Lower leg skin (tissue), 3 donors: ENCODE measurements around the gene NDUFA3.

Source experiments
- CTCF ChIP-seq, 3 donors: fragments of 450-650 bp; IDR thresholded peaks; one replicate each; pipeline ENCODE4 v1.5.1; 2016; ENCODE audit warnings: antibody characterized with exemption in 3 of 3, mild to moderate bottlenecking in 3 of 3, moderate library complexity in 2 of 3
- POLR2A ChIP-seq, 2 donors: fragments of 450-650 bp; IDR thresholded peaks; one replicate each; pipeline ENCODE4 v1.6.1; 2016 to 2017; ENCODE audit warnings: antibody characterized with exemption in 2 of 2, mild to moderate bottlenecking in 1 of 2, moderate library complexity in 1 of 2

DNA sequence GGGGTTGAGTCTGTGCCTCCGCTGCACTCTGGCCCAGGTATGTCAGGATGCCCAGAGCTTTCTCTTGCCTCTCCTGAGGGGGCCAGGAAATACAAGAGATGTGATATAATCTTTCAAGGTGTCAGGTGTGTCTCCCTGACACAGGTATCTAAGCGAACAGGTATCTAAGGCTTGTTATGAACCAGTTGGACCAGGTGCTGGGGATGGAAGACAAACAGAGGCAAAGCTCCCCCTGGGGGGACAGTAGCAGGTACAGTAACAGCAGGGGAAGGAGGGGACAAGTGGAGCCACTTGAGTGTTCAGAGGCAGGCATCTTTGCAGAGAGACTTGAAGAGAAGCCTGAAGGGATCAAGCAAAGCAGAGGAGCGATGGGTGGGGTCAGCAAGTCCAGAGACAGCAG, 54.3 kb downstream of the NDUFA3 start:
- TF ChIP-seq CTCF (IDR thresholded peaks at IDR 0.05): no peak
- TF ChIP-seq POLR2A (IDR thresholded peaks at IDR 0.05): no peak
